NT2/D1 (cell line): ENCODE data around the gene AGAP1.

Source experiments
- SUZ12 ChIP-seq: IDR thresholded peaks from 2 replicates; pipeline ENCODE4 v1.6.1; 2011; ENCODE audit not compliant: insufficient read length, insufficient read depth; ENCODE audit errors: extremely low read depth
- YY1 ChIP-seq: IDR thresholded peaks from 2 replicates; pipeline ENCODE4 v1.6.1; 2011; ENCODE audit not compliant: insufficient read length, insufficient read depth
- ZNF274 ChIP-seq: IDR thresholded peaks from 2 replicates; pipeline ENCODE4 v1.6.1; 2011; ENCODE audit warnings: mild to moderate bottlenecking, low read depth, low read length

GRCh38 chr2:236008006-236008405, 514.2 kb downstream of the AGAP1 start:
- no peak for TF ChIP-seq YY1
- TF ChIP-seq ZNF274, result no peak
- TF ChIP-seq SUZ12, result no peak
